Gastrocnemius medialis (tissue), 4 donors: ENCODE measurements around the gene ORC4. TPM values are rescaled to one million over a fixed set of nuclear protein-coding genes. Genes with fewer than 3 reads are reported as not detected.

Experiments
- ATAC-seq, 2 donors: fragments of 150-250 bp; one replicate each; pipeline ENCODE4 v1.9.1; 2016
- DNase-seq, 2 donors: peaks; one replicate each; pipeline ENCODE4 v3.0.0-alpha.2; 2019
- H3K27ac ChIP-seq, 4 donors: fragments of 200-600 bp; sonication (generic); 1 replicate in 1 of 4; 2 replicates in 3 of 4; pipeline ENCODE4 v1.5.1; 2016 to 2018; ENCODE audit warnings: mild to moderate bottlenecking in 2 of 4, moderate library complexity in 1 of 4
- H3K27me3 ChIP-seq, 3 donors: fragments of 200-600 bp; sonication (generic) in 2 of 3; 1 replicate in 1 of 3; 2 replicates in 2 of 3; pipeline versions ENCODE4 v1.5.1 to v1.6.0; 2016 to 2019; ENCODE audit warnings: mild to moderate bottlenecking in 1 of 3, moderate library complexity in 1 of 3
- H3K36me3 ChIP-seq, 2 donors: fragments of 200-600 bp; sonication (generic) in 1 of 2; one replicate each; pipeline ENCODE4 v1.5.1; 2017 to 2018
- H3K4me1 ChIP-seq, 2 donors: fragments of 200-600 bp; sonication (generic) in 1 of 2; one replicate each; pipeline ENCODE4 v1.5.1; 2016 to 2017; ENCODE audit warnings: mild to moderate bottlenecking in 2 of 2
- H3K4me3 ChIP-seq, 4 donors: fragments of 200-600 bp; sonication (generic) in 3 of 4; 1 replicate in 1 of 4; 2 replicates in 3 of 4; pipeline ENCODE4 v1.5.1; 2016 to 2019; ENCODE audit warnings: mild to moderate bottlenecking in 2 of 4
- H3K9me3 ChIP-seq, 3 donors: fragments of 200-600 bp; sonication (generic) in 2 of 3; 1 replicate in 1 of 3; 2 replicates in 2 of 3; pipeline ENCODE4 v1.5.1; 2016 to 2019
- CTCF ChIP-seq, 5 experiments: fragments of 450-650 bp in 3 of 5; fragments of 200-600 bp in 2 of 5; sonication (generic) in 2 of 5; IDR thresholded peaks in 4 of 5; conservative IDR thresholded peaks in 1 of 5; 1 replicate in 4 of 5; 2 replicates in 1 of 5; pipeline ENCODE4 v1.5.1; 2016 to 2019; ENCODE audit warnings: antibody characterized with exemption in 5 of 5, mild to moderate bottlenecking in 3 of 5, moderate library complexity in 3 of 5
- POLR2A ChIP-seq, 2 donors: fragments of 450-650 bp; IDR thresholded peaks; one replicate each; pipeline ENCODE4 v1.6.1; 2017; ENCODE audit warnings: antibody characterized with exemption in 2 of 2, mild to moderate bottlenecking in 2 of 2, moderate library complexity in 2 of 2
- in situ Hi-C, 4 donors: fragments of 200-750 bp; cut with MboI; loops; one replicate each; pipeline versions ENCODE4 v1.15.0 to v1.8.0; 2017; ENCODE audit warnings: low sequenced_read_pairs in 4 of 4
- intact Hi-C: fragments of 100-400 bp; cut with DNase I; formaldehyde crosslinking; loops from one replicate; pipeline ENCODE4 v1.15.1; 2023; ENCODE audit warnings: low total_unique reads
- total RNA-seq, 4 donors: library from RNA; depleted of rRNA; stranded (reverse); fragments of >200 nt; gene quantifications; one replicate each; pipeline versions ENCODE4 v1.1.0 to v1.2.3, GENCODE V29; 2016

The ORC4 gene
- total RNA-seq, 4 donors from 2014 or later, result 34.8 to 51.8 (median 43.1) TPM

- TF ChIP-seq POLR2A (IDR thresholded peaks at IDR 0.05), result no peak
- TF ChIP-seq CTCF (IDR thresholded peaks at IDR 0.05 in 4 of 5, conservative IDR thresholded peaks at IDR 0.05 in 1 of 5), result peak; percentile 73 to 89 (median 80)
- peaks cover 5 to 27% of the 10 kb centered on the region in 2 donors for H3K36me3 ChIP-seq
Measured at GRCh38 chr2:147937744-147938349, 82.7 kb downstream of the ORC4 start.

GRCh38 chr2:147934881-147935620 is 85.5 kb downstream of the ORC4 start:
- in situ Hi-C loops, result loop anchor here (5.0 to 25.0 kb wide), 4 partner anchors 560 to 1052 kb away; no protein-coding TSS in a partner anchor
- H3K36me3 ChIP-seq, result peaks cover 0 to 30% of the 10 kb centered on the region in 2 donors

More at GRCh38 chr2:147937744-147938349, 82.7 kb downstream of the ORC4 start:
- ATAC-seq (peak in 1 of 2 donors; percentile 64), DNase-seq (no peak)
- Histone ChIP-seq H3K9me3 (no peaks in the 10 kb centered on the region), H3K4me1 (peaks cover 1 to 3% of the 10 kb centered on the region in 2 donors), H3K4me3 (no peak overlapping the region), H3K27ac (no peak overlapping the region), H3K27me3 (no peaks in the 10 kb centered on the region)
- in situ Hi-C loops (loop anchor here (5.0 to 25.0 kb wide), 4 partner anchors 557 to 1049 kb away; no protein-coding TSS in a partner anchor), intact Hi-C loops (loop anchor here (1.0 kb wide), 2 partner anchors 571 to 1052 kb away; no protein-coding TSS in a partner anchor)

DNA sequence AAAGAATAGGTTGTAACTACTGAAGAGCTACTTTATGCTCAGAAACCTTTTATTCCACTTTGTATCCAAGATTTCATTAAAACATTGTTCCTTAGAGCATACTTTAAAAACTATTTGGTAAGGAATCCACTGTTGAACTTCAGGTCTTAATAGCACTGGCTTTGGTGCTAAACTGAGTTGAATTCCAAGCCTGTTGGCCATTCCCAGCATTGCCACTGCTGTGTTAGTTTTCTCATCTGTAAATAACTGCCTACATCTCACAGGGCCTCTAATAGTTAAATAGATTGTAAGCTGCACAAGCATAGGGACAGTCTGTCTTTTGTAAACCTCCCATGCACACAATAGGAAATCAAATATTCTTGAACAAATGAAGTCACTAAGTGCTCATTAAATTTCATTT is 86.6 kb downstream of the ORC4 start:
- no peak for TF ChIP-seq CTCF (IDR thresholded peaks at IDR 0.05 in 4 of 5, conservative IDR thresholded peaks at IDR 0.05 in 1 of 5)
- TF ChIP-seq POLR2A (IDR thresholded peaks at IDR 0.05), result no peak
- no peaks in the 10 kb centered on the region for H3K9me3 ChIP-seq
- no peak for ATAC-seq
- no peak overlapping the region for H3K27ac ChIP-seq
- no peak overlapping the region for H3K4me3 ChIP-seq
- intact Hi-C loops, result no loop called here
- no peaks in the 10 kb centered on the region for H3K27me3 ChIP-seq
- DNase-seq, result no peak
- peaks cover 4 to 10% of the 10 kb centered on the region in 2 donors for H3K4me1 ChIP-seq
- peaks cover 0 to 40% of the 10 kb centered on the region in 2 donors for H3K36me3 ChIP-seq
- in situ Hi-C loops, result loop anchor here (10.0 to 25.0 kb wide), 3 partner anchors 561 to 1053 kb away; no protein-coding TSS in a partner anchor

More at GRCh38 chr2:147934881-147935620, 85.5 kb downstream of the ORC4 start:
- Histone ChIP-seq H3K4me3 (no peak overlapping the region), H3K27ac (no peak overlapping the region), H3K9me3 (no peaks in the 10 kb centered on the region), H3K4me1 (peaks cover 4 to 10% of the 10 kb centered on the region in 2 donors), H3K27me3 (no peaks in the 10 kb centered on the region)
- ATAC-seq, result no peak
- intact Hi-C loops, result no loop called here
- no peak for TF ChIP-seq POLR2A (IDR thresholded peaks at IDR 0.05)
- no peak for TF ChIP-seq CTCF (IDR thresholded peaks at IDR 0.05 in 4 of 5, conservative IDR thresholded peaks at IDR 0.05 in 1 of 5)
- DNase-seq, result no peak

DNA sequence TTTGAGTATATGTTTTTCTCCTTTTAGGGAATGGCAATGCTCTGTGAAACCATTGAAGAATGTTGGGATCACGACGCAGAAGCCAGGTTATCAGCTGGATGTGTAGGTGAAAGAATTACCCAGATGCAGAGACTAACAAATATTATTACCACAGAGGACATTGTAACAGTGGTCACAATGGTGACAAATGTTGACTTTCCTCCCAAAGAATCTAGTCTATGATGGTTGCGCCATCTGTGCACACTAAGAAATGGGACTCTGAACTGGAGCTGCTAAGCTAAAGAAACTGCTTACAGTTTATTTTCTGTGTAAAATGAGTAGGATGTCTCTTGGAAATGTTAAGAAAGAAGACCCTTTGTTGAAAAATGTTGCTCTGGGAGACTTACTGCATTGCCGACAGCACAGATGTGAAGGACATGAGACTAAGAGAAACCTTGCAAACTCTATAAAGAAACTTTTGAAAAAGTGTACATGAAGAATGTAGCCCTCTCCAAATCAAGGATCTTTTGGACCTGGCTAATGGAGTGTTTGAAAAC is 93.4 kb downstream of the ORC4 start:
- peaks cover 0 to 35% of the 10 kb centered on the region in 2 donors for H3K36me3 ChIP-seq
- no peak overlapping the region for H3K4me3 ChIP-seq
- no peaks in the 10 kb centered on the region for H3K27me3 ChIP-seq
- in situ Hi-C loops (loop anchor here (10.0 to 25.0 kb wide), 2 partner anchors 578 to 1060 kb away; no protein-coding TSS in a partner anchor), intact Hi-C loops (no loop called here)
- no peaks in the 10 kb centered on the region for H3K9me3 ChIP-seq
- peaks cover 0 to 15% of the 10 kb centered on the region in 2 donors for H3K4me1 ChIP-seq
- DNase-seq, result no peak
- ATAC-seq, result no peak
- TF ChIP-seq POLR2A (IDR thresholded peaks at IDR 0.05), result no peak
- no peak for TF ChIP-seq CTCF (IDR thresholded peaks at IDR 0.05 in 4 of 5, conservative IDR thresholded peaks at IDR 0.05 in 1 of 5)
- H3K27ac ChIP-seq, result no peak overlapping the region
